Spleen (tissue), 13 donors: ENCODE measurements around the gene SLC20A1. TPM values are rescaled to one million over a fixed set of nuclear protein-coding genes. Genes with fewer than 3 reads are reported as not detected.

Experiments used
- DNase-seq: peaks from one replicate; pipeline ENCODE4 v3.0.0-alpha.2; 2020
- H3K27ac ChIP-seq, 8 donors: fragments of 200-600 bp; sonication (generic) in 7 of 8; 1 replicate in 4 of 8; 2 replicates in 4 of 8; pipeline versions ENCODE4 v1.5.0 to v1.8.0; 2016 to 2021; ENCODE audit warnings: inconsistent platforms in 4 of 8, mild to moderate bottlenecking in 4 of 8, moderate library complexity in 1 of 8
- H3K27me3 ChIP-seq, 7 donors: fragments of 200-600 bp; sonication (generic) in 6 of 7; replicated peaks in 1 of 7; 1 replicate in 4 of 7; 2 replicates in 3 of 7; pipeline versions ENCODE4 v1.5.0 to v1.8.0; 2016 to 2021; ENCODE audit warnings: inconsistent platforms in 3 of 7, mild to moderate bottlenecking in 1 of 7
- H3K36me3 ChIP-seq, 6 donors: fragments of 200-600 bp; sonication (generic) in 5 of 6; 1 replicate in 4 of 6; 2 replicates in 2 of 6; pipeline versions ENCODE4 v1.5.0 to v1.8.0; 2016 to 2021; ENCODE audit warnings: inconsistent platforms in 2 of 6
- H3K4me1 ChIP-seq, 6 donors: fragments of 200-600 bp; sonication (generic) in 5 of 6; 1 replicate in 3 of 6; 2 replicates in 3 of 6; pipeline versions ENCODE4 v1.5.0 to v1.8.0; 2016 to 2021; ENCODE audit warnings: inconsistent platforms in 3 of 6
- H3K4me3 ChIP-seq, 8 donors: fragments of 200-600 bp; sonication (generic) in 7 of 8; 1 replicate in 4 of 8; 2 replicates in 4 of 8; pipeline versions ENCODE4 v1.5.0 to v1.8.0; 2016 to 2021; ENCODE audit warnings: inconsistent platforms in 4 of 8, mild to moderate bottlenecking in 4 of 8, moderate library complexity in 2 of 8
- H3K9me3 ChIP-seq, 8 donors: fragments of 200-600 bp; sonication (generic) in 7 of 8; 1 replicate in 4 of 8; 2 replicates in 4 of 8; pipeline versions ENCODE4 v1.5.0 to v1.8.0; 2016 to 2021; ENCODE audit warnings: inconsistent platforms in 4 of 8
- CTCF ChIP-seq, 11 experiments: fragments of 200-600 bp in 7 of 11; fragments of 450-650 bp in 4 of 11; sonication (generic) in 4 of 11; IDR thresholded peaks in 8 of 11; conservative IDR thresholded peaks in 3 of 11; 1 replicate in 7 of 11; 2 replicates in 4 of 11; pipeline versions ENCODE4 v1.4.0 to v1.8.0; 2016 to 2021; ENCODE audit warnings: antibody characterized with exemption in 11 of 11, inconsistent platforms in 4 of 11, mild to moderate bottlenecking in 1 of 11
- POLR2A ChIP-seq, 3 donors: fragments of 450-650 bp; IDR thresholded peaks; one replicate each; pipeline ENCODE4 v1.5.1; 2017; ENCODE audit warnings: antibody characterized with exemption in 3 of 3, mild to moderate bottlenecking in 1 of 3
- POLR2AphosphoS5 ChIP-seq, 3 donors: sonication (generic); formaldehyde crosslinking; IDR thresholded peaks; one replicate each; pipeline ENCODE4 v1.5.1; 2017; ENCODE audit warnings: antibody characterized with exemption in 3 of 3
- WGBS, 5 donors: extraction: QIAGEN DNeasy Blood & Tissue Kit in 3 of 5; methylation state at CpG; one replicate each; pipeline versions ENCODE4 v1.1.5 to v1.1.7; 2013 to 2018; 5-methylcytosine and 5-hydroxymethylcytosine counted together
- intact Hi-C: fragments of 100-400 bp; cut with DNase I; formaldehyde crosslinking; loops from one replicate; pipeline ENCODE4 v1.15.0; 2023; ENCODE audit warnings: low total_unique reads
- long read RNA-seq, 2 donors: transcript quantifications; one replicate each; lab custom pipeline, GENCODE V29; 2026
- polyA plus RNA-seq, 3 donors: library from polyadenylated mRNA; stranded (reverse); fragments of 200-250 nt; gene quantifications; one replicate each; pipeline ENCODE4 v1.2.1, GENCODE V29; 2013
- total RNA-seq, 7 donors: library from RNA; depleted of rRNA in 3 of 7; stranded (reverse); fragments of >200 nt in 3 of 7; fragmentation: NEBNext Ultra II Directional in 4 of 7; extraction: Animal tissue kit (Norgen Biotek cat#: 25700) in 4 of 7; gene quantifications; one replicate each; pipeline versions ENCODE4 v1.1.0 to v1.2.1, GENCODE V29; 2016 to 2021
- donor health status: healthy with polysubstance abuse.
- donor health status: DM: no; HTN: no; CAD: no; lungs with moderate emphysema.
- donor health status: DM: no; HTN: no; CAD: no.
- donor health status: Bipolar disorder and iron deficiency.
- donor health status: healthy.
- donor health status: DM: no; HTN: no; CAD: no.
- donor health status: DM: yes; HTN: yes; CAD: no.

Gene SLC20A1
- total RNA-seq (10 to 100 TPM; 49.0 to 83.6 (median 69.9) TPM), polyA plus RNA-seq (10 to 100 TPM; 15.4 to 24.5 (median 17.8) TPM)
- long read RNA-seq, donor 1, partial matches to known transcripts: 5 of 6 reads
- long read RNA-seq, donor 1, other reads (novel, unspliced or antisense): 0 of 6 reads
- long read RNA-seq, donor 2, partial matches to known transcripts: 6 of 8 reads
- long read RNA-seq, donor 2, other reads (novel, unspliced or antisense): 0 of 8 reads

- Histone ChIP-seq H3K27ac (peak within 1 kb of the TSS; percentile 89 to 99 (median 95)), H3K4me1 (peaks cover 16 to 74% (median 55%) of the 10 kb centered on the region in 6 donors), H3K4me3 (peak within 1 kb of the TSS; percentile 82 to 96 (median 88)), H3K27me3 (no peaks in the 10 kb centered on the region), H3K9me3 (no peaks in the 10 kb centered on the region), H3K36me3 (peaks cover 0 to 36% (median 3%) of the 10 kb centered on the region in 6 donors)
- intact Hi-C loops: no loop called here
- peak; percentile 100 for DNase-seq
- WGBS, 5 donors: 0 to 1% (median 1%) methylated on average over 37 to 87 of the region's 87 CpGs
- TF ChIP-seq CTCF (IDR thresholded peaks at IDR 0.05 in 8 of 11, conservative IDR thresholded peaks at IDR 0.05 in 3 of 11): peak; percentile 20 to 75 (median 60)
- TF ChIP-seq POLR2AphosphoS5 (IDR thresholded peaks at IDR 0.05): peak; percentile 97 to 98 (median 98)
- peak; percentile 92 to 99 (median 97) for TF ChIP-seq POLR2A (IDR thresholded peaks at IDR 0.05)
Measured at GRCh38 chr2:112645310-112646101, at the start of gene SLC20A1. Gene SLC20A1 (plus strand): TSS chr2:112645939. CDS start chr2:112646829, 890 bp downstream.

- Histone ChIP-seq H3K4me3 (no peak overlapping the region), H3K9me3 (no peaks in the 10 kb centered on the region), H3K27me3 (no peaks in the 10 kb centered on the region), H3K36me3 (peaks cover 0 to 1% (median 0%) of the 10 kb centered on the region in 6 donors), H3K4me1 (peaks cover 6 to 12% (median 8%) of the 10 kb centered on the region in 6 donors), H3K27ac (no peak overlapping the region)
- intact Hi-C loops: no loop called here
- TF ChIP-seq POLR2A (IDR thresholded peaks at IDR 0.05) (no peak), CTCF (IDR thresholded peaks at IDR 0.05 in 8 of 11, conservative IDR thresholded peaks at IDR 0.05 in 3 of 11) (no peak), POLR2AphosphoS5 (IDR thresholded peaks at IDR 0.05) (no peak)
- DNase-seq: peak; percentile 10
- 92 to 97% (median 92%) methylated on average over 10 of the region's 10 CpGs for WGBS, 5 donors
Measured at GRCh38 chr2:112597537-112598322, 48.0 kb upstream of the SLC20A1 start.

- Histone ChIP-seq H3K9me3 (no peaks in the 10 kb centered on the region), H3K27me3 (no peaks in the 10 kb centered on the region), H3K27ac (no peak overlapping the region), H3K4me3 (no peak overlapping the region), H3K36me3 (no peaks in the 10 kb centered on the region), H3K4me1 (peaks cover 6 to 12% (median 8%) of the 10 kb centered on the region in 6 donors)
- 80 to 91% (median 82%) methylated on average over 3 of the region's 3 CpGs for WGBS, 5 donors
- intact Hi-C loops: loop anchor here (5.0 kb wide), 1 partner anchor 127 kb away; no protein-coding TSS in a partner anchor
- no peak for DNase-seq
- TF ChIP-seq CTCF (IDR thresholded peaks at IDR 0.05 in 8 of 11, conservative IDR thresholded peaks at IDR 0.05 in 3 of 11) (no peak), POLR2AphosphoS5 (IDR thresholded peaks at IDR 0.05) (no peak), POLR2A (IDR thresholded peaks at IDR 0.05) (no peak)
Measured at GRCh38 chr2:112600634-112601033, 45.1 kb upstream of the SLC20A1 start.
